ENCODE results near the gene NXPH1. TPM values are rescaled to one million over a fixed set of nuclear protein-coding genes. Genes with fewer than 3 reads are reported as not detected.

NXPH1 gene
- total RNA-seq, 2 experiments from 2014 or later: not detected

DNA sequence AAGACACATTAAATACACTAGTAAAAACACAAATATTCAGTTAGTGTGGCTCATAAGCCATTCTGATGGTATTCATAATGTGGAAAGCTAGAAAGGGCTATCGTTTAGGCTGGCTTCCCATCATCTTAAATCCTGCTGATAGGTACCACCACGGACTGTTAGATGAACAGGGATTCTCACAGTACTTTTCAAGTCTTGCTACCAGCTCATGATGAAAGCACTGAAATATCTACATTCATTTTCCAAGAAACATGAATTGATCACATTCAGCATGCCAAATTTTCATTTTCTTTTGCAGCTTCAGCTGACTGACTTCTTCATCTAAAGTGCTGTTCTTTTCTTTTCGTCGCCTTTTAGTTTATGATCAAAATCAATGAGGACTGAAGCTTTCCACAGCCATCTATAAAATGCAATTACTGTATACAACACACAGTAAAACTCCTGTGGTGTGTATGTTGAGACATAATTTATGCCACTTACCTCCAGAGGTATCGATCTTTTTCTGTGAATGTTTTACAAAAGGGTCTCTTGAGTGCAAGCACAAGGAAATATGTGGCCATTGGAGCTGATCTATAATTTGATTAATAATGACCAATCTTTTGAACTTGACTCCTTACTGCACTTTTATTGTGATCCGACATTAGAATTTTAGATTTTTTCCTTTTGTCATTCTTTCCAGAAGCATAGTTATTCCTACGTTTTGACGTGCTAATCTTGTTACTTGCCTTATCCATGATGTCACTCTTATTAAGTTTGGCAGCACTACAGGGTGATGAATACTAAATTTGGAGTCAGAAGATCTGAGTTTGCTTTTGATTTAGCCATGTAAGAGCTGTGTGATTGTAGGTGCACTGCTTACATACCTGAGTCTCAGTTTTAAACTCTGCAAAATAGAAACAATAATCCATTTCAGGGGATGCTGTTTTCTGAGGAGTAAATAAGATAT, 58.4 kb downstream of the NXPH1 start:
- DNase-seq (no peak), ATAC-seq (no peak)
- Mint-ChIP-seq H3K4me3 (no peak overlapping the region), H3K27ac (no peak overlapping the region), H3K9me3 (ENCODE audit: low read depth) (no peaks in the 10 kb centered on the region), H3K27me3 (no peaks in the 10 kb centered on the region), H3K36me3 (no peaks in the 10 kb centered on the region), H3K4me1 (no peaks in the 10 kb centered on the region)
- CTCF ChIA-PET: no interaction called here

DNA sequence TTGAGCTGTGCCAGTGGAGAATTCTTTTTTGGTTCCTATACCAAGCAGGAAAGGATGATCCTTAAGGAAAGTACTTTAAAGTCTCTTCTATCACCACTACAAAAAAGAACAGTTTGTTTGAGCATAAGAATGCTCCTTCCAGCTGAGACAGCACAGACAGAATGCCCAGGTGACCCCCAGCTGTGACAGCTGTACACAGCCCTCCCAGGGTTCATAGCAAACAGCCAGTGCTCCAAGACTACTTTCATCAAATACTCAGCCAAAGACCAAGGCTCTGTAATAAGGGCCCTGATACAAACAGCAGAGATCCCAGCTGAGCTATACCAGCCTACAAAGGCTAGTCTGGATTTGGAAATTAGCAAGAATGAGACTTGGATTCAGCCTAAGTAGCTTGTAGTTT, 65.7 kb downstream of the NXPH1 start:
- no peak overlapping the region for H3K4me3 Mint-ChIP-seq
- no peaks in the 10 kb centered on the region for H3K9me3 Mint-ChIP-seq (ENCODE audit: low read depth)
- H3K27ac Mint-ChIP-seq: no peak overlapping the region
- H3K36me3 Mint-ChIP-seq: no peaks in the 10 kb centered on the region
- H3K4me1 Mint-ChIP-seq: no peaks in the 10 kb centered on the region
- CTCF ChIA-PET: no interaction called here
- no peak for DNase-seq
- ATAC-seq: no peak
- H3K27me3 Mint-ChIP-seq: no peaks in the 10 kb centered on the region

DNA sequence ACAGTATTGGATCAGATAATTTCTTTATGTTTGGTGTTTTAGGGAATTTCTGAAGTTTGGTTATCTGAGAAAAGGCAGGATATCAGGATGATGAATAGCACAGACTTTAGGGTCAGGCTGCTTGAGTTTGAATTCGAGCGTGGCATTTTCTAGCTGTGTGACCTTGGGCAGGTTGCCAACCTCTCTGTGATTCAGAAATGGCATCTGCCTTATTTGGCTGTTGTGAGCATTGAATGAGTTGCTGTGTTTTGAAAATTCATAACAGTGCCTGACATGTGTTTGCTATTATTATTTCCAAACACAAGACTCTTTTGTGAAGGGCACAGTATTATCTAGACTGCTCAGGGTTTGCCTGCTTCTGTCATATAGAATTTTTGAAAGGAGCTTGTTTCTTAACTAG, 66.9 kb downstream of the NXPH1 start:
- ATAC-seq (no peak), DNase-seq (no peak)
- Mint-ChIP-seq H3K27ac (no peak overlapping the region), H3K4me3 (no peak overlapping the region), H3K9me3 (ENCODE audit: low read depth) (no peaks in the 10 kb centered on the region), H3K4me1 (no peaks in the 10 kb centered on the region), H3K36me3 (no peaks in the 10 kb centered on the region), H3K27me3 (no peaks in the 10 kb centered on the region)
- CTCF ChIA-PET: no interaction called here

DNA sequence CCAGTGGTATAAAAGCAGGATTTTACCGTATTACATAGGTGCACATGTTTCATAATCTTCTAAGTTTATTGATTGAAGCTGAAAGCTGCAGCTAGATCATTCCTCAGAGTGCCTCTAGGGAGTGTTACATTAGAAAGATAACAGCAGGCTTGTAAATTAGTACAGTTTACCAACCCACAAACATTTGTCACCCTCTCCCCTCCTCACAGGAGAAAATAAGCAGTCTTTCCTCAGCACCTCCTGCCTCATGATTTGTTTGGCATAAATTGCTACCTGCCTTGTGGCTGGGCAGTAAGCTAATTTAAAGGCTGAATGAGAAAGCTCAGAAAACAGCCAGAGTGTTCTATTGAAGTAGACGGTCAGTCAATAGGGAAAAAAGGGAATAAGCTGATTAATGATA, 74.2 kb downstream of the NXPH1 start:
- DNase-seq (no peak), ATAC-seq (no peak)
- Mint-ChIP-seq H3K27ac (no peak overlapping the region), H3K4me3 (no peak overlapping the region), H3K36me3 (no peaks in the 10 kb centered on the region), H3K9me3 (ENCODE audit: low read depth) (no peaks in the 10 kb centered on the region), H3K27me3 (no peaks in the 10 kb centered on the region), H3K4me1 (no peaks in the 10 kb centered on the region)
- CTCF ChIA-PET: interaction anchor here (1.2 kb wide), 1 partner anchor 10 kb away, joined by 3 read pairs; no protein-coding TSS in a partner anchor

DNA sequence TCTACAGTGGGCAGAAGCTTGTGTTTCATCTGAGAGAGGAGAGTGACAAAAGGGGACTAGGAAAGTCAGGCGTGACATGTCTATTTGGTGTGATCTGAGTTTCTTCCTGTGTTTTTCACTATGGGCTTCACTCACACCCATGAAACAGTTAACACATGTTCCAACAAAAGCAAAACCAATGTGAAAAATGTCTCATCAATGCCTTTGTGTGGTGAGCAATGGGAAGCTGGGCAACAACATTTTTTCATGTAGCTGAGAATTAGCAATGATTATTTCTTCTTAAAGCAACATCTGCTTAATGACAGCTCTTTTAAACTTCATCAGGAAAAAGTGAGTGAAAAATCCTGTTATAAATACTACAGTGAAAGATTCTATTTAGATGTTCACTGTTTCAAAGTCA, 76.2 kb downstream of the NXPH1 start:
- Mint-ChIP-seq H3K4me1 (no peaks in the 10 kb centered on the region), H3K27ac (no peak overlapping the region), H3K27me3 (no peaks in the 10 kb centered on the region), H3K9me3 (ENCODE audit: low read depth) (no peaks in the 10 kb centered on the region), H3K4me3 (no peak overlapping the region), H3K36me3 (no peaks in the 10 kb centered on the region)
- ATAC-seq: no peak
- no peak for DNase-seq
- CTCF ChIA-PET: no interaction called here

DNA sequence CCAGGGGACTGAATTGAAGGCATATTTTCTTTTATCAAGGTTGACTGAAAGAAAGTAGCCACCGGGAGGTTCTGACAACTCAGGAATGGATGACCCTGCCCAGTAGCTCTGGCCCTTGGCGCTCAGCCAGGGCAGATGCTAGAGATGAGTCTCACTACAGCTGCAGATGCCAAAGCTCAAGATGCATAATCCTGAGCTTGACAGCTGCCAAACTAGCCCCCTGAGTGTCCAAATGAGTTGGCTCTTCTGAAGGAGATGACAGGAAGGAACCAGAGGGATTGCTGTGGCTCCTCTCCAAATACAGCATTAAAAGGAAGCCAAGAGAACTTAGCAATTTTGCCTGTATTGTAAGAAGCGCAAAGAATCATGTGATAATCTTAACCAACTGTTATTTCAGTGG, 78.4 kb downstream of the NXPH1 start:
- no peak overlapping the region for H3K27ac Mint-ChIP-seq
- no peaks in the 10 kb centered on the region for H3K27me3 Mint-ChIP-seq
- no peaks in the 10 kb centered on the region for H3K36me3 Mint-ChIP-seq
- H3K4me1 Mint-ChIP-seq: no peaks in the 10 kb centered on the region
- no peak for ATAC-seq
- no peak overlapping the region for H3K4me3 Mint-ChIP-seq
- H3K9me3 Mint-ChIP-seq (ENCODE audit: low read depth): no peaks in the 10 kb centered on the region
- DNase-seq: no peak
- CTCF ChIA-PET: no interaction called here

DNA sequence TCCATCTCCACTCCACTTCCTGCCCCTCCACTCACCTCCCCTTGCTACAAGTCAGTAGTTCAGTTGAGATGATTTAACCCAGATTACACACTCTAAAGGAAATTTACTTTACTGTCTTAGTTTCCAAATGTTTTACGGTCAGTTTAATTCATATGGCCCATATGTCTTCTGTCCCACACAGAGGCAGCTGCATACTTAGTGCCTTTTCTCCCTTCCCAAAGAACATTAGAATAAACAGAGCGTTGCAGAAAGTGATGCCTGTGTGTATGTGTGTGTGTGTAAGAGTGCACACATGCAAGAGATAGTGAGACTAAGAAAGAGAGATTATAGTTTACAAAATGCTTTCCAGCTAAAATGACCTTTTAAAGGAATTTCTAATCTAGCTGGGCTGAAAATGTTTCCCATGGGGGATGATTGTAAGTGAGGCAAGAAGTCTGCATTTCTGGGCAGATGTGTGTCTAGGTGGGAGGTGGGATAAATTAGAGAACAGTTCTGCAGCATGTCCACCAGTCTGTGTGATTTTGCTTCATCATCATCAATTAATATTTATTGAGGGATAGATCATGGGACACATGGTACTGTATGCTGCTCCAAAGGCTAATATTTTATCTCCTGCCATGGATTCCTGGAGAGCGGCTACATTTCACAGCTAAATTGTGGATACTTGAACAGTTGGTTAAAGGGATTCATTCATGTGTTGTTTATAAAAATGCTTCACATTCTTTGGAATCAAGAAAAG, 81.5 kb downstream of the NXPH1 start:
- ATAC-seq (no peak), DNase-seq (no peak)
- CTCF ChIA-PET: no interaction called here
- no peaks in the 10 kb centered on the region for H3K36me3 Mint-ChIP-seq
- H3K9me3 Mint-ChIP-seq (ENCODE audit: low read depth): no peaks in the 10 kb centered on the region
- no peak overlapping the region for H3K4me3 Mint-ChIP-seq
- H3K27ac Mint-ChIP-seq: no peak overlapping the region
- no peaks in the 10 kb centered on the region for H3K27me3 Mint-ChIP-seq
- no peaks in the 10 kb centered on the region for H3K4me1 Mint-ChIP-seq

DNA sequence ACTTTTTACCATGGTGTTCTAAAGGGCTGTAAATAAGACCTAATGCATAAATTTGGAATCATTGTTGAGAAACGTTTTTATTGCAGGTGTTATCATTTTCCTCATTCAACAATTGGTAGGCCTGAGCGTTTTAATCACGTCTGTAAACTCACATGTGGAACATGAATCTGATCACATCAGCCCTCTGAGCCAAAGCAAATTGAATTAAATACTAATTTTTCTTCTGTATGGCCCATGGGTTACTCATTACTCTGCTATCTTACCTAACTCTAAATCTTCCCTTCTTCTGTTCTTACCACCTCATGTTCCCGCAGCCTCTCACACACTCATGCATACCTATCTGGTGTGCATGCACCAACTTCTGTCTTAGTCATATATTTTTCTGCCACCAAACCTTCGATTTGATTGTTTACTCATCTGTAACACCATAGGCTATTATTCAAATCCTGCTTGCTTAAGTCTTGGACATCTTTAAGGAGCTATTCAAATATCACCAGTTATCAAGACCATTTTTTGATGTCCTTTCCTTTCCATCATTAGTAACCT, 82.3 kb downstream of the NXPH1 start:
- H3K36me3 Mint-ChIP-seq: no peaks in the 10 kb centered on the region
- ATAC-seq (no peak), DNase-seq (no peak)
- no peak overlapping the region for H3K4me3 Mint-ChIP-seq
- no peaks in the 10 kb centered on the region for H3K4me1 Mint-ChIP-seq
- H3K9me3 Mint-ChIP-seq (ENCODE audit: low read depth): no peaks in the 10 kb centered on the region
- no peak overlapping the region for H3K27ac Mint-ChIP-seq
- CTCF ChIA-PET: no interaction called here
- no peaks in the 10 kb centered on the region for H3K27me3 Mint-ChIP-seq

DNA sequence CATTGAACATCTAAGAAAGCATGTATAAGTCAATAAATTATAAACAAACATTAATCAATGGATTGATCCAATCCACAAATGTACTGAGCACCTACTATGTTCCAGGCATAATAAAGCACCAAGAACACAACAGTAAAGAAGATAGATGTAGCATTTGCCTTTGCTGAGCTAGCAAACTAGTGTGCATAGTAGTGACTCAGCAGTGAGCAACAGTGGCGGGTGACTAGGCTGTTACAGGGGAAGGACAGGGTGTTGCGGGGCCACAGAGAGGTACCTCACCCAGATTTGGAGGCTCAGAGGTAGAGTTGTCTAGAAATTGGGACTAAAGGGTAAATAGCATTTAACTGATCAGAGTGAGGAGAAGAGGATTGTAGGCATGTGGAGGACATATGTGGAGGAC, 83.6 kb downstream of the NXPH1 start:
- H3K27me3 Mint-ChIP-seq: no peaks in the 10 kb centered on the region
- ATAC-seq: no peak

DNA sequence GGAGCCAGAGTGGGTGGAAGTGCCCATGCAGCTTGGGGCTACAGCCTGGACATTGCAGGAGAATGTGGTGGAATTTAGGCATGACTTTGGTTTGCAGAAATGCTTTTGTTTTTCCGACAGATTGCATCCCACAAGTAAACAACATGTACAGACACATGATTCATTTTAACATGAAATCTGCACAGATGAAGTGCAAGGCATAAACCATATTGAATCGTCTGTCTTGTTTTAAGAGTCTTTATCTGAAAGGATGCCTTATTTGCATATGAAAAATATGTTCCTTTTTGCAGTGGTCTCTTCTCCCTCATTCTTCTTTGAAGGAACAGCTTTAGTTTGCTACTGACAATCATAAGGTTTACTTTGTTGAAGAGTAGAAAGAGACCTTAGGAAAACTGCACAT, 94.9 kb downstream of the NXPH1 start:
- no peaks in the 10 kb centered on the region for H3K4me1 Mint-ChIP-seq
- H3K27ac Mint-ChIP-seq: no peak overlapping the region
- H3K27me3 Mint-ChIP-seq: no peaks in the 10 kb centered on the region
- peaks cover 2% of the 10 kb centered on the region for H3K9me3 Mint-ChIP-seq (ENCODE audit: low read depth)
- no peak overlapping the region for H3K4me3 Mint-ChIP-seq
- CTCF ChIA-PET: no interaction called here
- H3K36me3 Mint-ChIP-seq: no peaks in the 10 kb centered on the region
- ATAC-seq: no peak
- no peak for DNase-seq

More for the DNA sequence above, 83.6 kb downstream of the NXPH1 start:
- Mint-ChIP-seq H3K27ac (no peak overlapping the region), H3K36me3 (no peaks in the 10 kb centered on the region), H3K9me3 (ENCODE audit: low read depth) (no peaks in the 10 kb centered on the region), H3K4me1 (no peaks in the 10 kb centered on the region), H3K4me3 (no peak overlapping the region)
- no peak for DNase-seq
- CTCF ChIA-PET: no interaction called here

DNA sequence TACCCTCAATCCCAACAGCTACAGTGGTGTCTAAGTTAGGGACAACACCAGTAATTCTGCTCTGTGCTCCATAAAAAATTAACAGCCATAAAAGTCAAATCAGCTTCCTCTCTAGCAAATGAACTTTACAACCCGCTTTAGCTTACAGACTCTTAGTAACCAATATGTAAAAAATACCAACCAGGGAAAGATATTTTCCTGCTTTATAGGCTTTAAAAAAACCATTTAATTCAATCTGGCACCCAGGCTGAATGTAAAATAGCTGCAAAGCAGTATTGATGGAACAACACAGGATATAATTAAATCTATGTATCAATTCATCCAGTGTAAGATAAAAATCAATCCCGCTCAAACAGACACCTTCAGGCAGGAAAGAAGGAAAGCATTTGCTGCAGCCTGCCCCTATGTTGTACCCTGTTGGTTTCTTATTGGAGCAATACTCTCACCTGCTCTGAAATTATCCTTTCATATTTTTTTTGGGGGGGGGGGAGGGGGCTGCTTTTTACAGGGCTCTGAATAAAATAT, 98.6 kb downstream of the NXPH1 start:
- Mint-ChIP-seq H3K4me3 (no peak overlapping the region), H3K4me1 (no peaks in the 10 kb centered on the region), H3K9me3 (ENCODE audit: low read depth) (no peaks in the 10 kb centered on the region), H3K27me3 (no peaks in the 10 kb centered on the region), H3K27ac (no peak overlapping the region), H3K36me3 (no peaks in the 10 kb centered on the region)
- ATAC-seq: no peak
- CTCF ChIA-PET: no interaction called here
- DNase-seq: no peak

DNA sequence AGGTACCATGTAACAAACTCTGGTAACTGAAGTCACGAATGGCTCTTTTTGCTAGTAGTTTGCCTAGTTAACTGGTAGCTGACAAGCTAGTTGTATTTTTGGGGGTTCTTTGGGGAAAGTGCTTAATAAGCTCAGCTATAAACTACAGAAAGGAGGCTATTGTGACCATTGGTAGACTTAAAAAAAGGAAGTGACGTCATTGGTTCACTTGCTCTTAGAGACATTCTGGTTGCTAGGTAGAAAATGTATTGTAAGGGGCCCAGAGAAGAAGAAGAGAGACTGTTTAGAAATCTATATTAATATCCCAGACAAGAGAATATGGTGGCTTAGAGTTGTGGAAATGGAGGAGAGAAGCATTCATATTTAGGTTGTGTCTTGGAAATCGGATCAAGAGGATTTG, 103.0 kb downstream of the NXPH1 start:
- H3K27me3 Mint-ChIP-seq: no peaks in the 10 kb centered on the region
- no peaks in the 10 kb centered on the region for H3K36me3 Mint-ChIP-seq
- ATAC-seq (no peak), DNase-seq (no peak)
- H3K9me3 Mint-ChIP-seq (ENCODE audit: low read depth): no peaks in the 10 kb centered on the region
- H3K4me3 Mint-ChIP-seq: no peak overlapping the region
- no peaks in the 10 kb centered on the region for H3K4me1 Mint-ChIP-seq
- CTCF ChIA-PET: no interaction called here
- H3K27ac Mint-ChIP-seq: no peak overlapping the region

DNA sequence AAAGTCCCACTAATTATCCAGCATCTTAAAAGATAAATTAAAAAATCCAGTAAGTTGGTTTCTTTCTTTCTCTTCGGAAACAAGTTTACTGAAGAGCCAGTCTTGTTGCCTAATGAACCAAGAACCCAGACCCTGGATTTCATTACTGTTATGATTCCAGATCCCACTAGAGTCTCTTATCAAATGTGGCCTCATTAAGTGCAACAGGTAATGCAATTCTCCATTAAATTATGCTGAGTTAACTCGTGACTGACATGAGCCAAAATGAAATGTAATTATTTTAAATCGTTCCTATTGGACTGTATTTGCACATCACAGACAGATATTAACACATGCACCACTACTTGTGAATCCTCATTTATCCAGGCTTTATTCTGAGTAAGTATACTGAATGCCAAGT, 115.6 kb downstream of the NXPH1 start:
- Mint-ChIP-seq H3K9me3 (ENCODE audit: low read depth) (peaks cover 3% of the 10 kb centered on the region), H3K27ac (no peak overlapping the region), H3K27me3 (no peaks in the 10 kb centered on the region), H3K4me1 (no peaks in the 10 kb centered on the region), H3K36me3 (no peaks in the 10 kb centered on the region), H3K4me3 (no peak overlapping the region)
- no peak for DNase-seq
- ATAC-seq: no peak
- CTCF ChIA-PET: no interaction called here

DNA sequence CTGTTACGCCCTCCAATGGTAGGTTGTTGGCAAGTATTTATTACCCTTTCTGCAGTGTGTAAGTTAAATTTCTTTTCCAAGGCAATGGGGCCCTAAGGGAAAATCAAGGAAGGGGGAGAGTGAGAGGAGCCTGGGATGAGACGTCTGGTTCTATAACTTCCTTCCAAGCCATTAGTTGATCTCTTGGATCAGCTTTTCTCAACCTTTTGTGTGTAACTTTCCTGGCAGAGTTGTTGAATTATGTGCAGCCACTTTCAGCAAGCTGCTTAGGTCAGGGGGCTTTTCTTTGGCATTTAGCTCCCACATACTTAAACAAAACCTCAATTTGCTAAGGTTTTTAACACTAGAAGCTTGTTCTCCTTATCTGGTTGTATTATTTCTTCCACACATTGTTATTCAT, 127.1 kb downstream of the NXPH1 start:
- H3K4me1 Mint-ChIP-seq: no peaks in the 10 kb centered on the region
- no peak for ATAC-seq
- no peaks in the 10 kb centered on the region for H3K9me3 Mint-ChIP-seq (ENCODE audit: low read depth)
- no peak overlapping the region for H3K4me3 Mint-ChIP-seq
- no peaks in the 10 kb centered on the region for H3K27me3 Mint-ChIP-seq
- H3K36me3 Mint-ChIP-seq: no peaks in the 10 kb centered on the region
- DNase-seq: no peak
- CTCF ChIA-PET: no interaction called here
- no peak overlapping the region for H3K27ac Mint-ChIP-seq
